ENCODE measurements around the gene OSBPL9.

The OSBPL9 gene

DNA sequence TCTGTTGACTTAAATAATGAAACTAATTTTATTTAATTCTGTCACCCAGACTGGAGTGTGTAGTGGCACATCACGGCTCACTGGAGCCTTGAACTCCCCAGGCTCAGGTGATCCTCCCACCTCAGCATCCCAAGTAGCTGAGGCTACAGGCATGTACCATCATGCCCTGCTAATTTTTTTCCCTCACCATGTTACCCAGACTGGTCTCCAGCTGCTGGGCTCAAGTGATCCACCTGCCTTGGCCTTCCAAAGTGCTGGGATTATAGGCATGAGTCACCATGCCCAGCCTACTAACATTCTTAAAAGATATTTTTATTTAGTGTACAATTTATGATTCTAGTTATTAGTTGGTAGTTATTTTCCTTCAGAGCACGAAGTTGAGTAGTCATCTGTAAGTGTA lies 212.2 kb downstream of the OSBPL9 start:
- Mint-ChIP-seq H3K27me3 (ENCODE audit: low read depth, poor library complexity) (no peaks in the 10 kb centered on the region), H3K27ac (no peak overlapping the region), H3K4me3 (no peak overlapping the region), H3K36me3 (ENCODE audit: low read depth) (peaks cover 64% of the 10 kb centered on the region), H3K9me3 (peaks cover 13% of the 10 kb centered on the region), H3K4me1 (no peaks in the 10 kb centered on the region)
- no peak for DNase-seq
- no peak for TF ChIP-seq CTCF (IDR thresholded peaks at IDR 0.05)

- TF ChIP-seq CTCF (IDR thresholded peaks at IDR 0.05) = no peak
- Mint-ChIP-seq H3K27me3 (ENCODE audit: low read depth, poor library complexity) (no peaks in the 10 kb centered on the region), H3K27ac (no peak overlapping the region), H3K4me3 (no peak overlapping the region), H3K36me3 (ENCODE audit: low read depth) (peaks cover 53% of the 10 kb centered on the region), H3K9me3 (peaks cover 13% of the 10 kb centered on the region), H3K4me1 (no peaks in the 10 kb centered on the region)
- no peak for DNase-seq
Observed at GRCh38 chr1:51833700-51834099, 216.8 kb downstream of the OSBPL9 start.

DNA sequence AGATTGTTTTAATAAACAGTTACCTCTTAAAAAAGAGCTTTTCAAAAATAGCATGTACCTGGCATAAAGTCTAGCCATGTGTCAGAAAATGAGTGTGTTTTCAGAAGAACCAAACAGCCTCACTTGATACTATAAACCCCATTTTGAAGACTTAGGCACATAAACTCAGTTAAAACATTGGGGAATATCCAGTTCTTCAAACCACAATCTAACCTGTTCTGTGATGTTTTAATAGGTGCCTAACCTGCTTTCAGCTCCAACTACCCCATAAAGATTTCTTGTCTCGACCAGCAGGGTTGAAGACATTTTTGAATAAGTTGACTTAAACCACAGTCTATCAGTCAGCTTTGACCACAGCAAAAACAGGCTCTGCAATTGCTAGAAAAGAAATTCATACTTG lies 220.4 kb downstream of the OSBPL9 start:
- DNase-seq = no peak
- H3K4me3 Mint-ChIP-seq = no peak overlapping the region
- H3K36me3 Mint-ChIP-seq (ENCODE audit: low read depth) = peaks cover 35% of the 10 kb centered on the region
- H3K9me3 Mint-ChIP-seq = no peaks in the 10 kb centered on the region
- TF ChIP-seq CTCF (IDR thresholded peaks at IDR 0.05) = no peak
- no peaks in the 10 kb centered on the region for H3K4me1 Mint-ChIP-seq
- no peak overlapping the region for H3K27ac Mint-ChIP-seq
- no peaks in the 10 kb centered on the region for H3K27me3 Mint-ChIP-seq (ENCODE audit: low read depth, poor library complexity)
